ENCODE data around the gene PDE2A. TPM values are rescaled to one million over a fixed set of nuclear protein-coding genes. Genes with fewer than 3 reads are reported as not detected.
A peak's percentile ranks its signal among the peaks of the same experiment; 100 is the strongest.

PDE2A gene
- total RNA-seq, 1 donor: 0.36 TPM

GRCh38 chr11:72712841-72713240 is 38.6 kb upstream of the PDE2A start:
- Histone ChIP-seq H3K4me3 (ENCODE audit: insufficient read depth, low read length) (peak overlapping the region; percentile 55), H3K27ac (ENCODE audit: low read depth, low read length) (peak overlapping the region; percentile 17), H3K4me2 (ENCODE audit: insufficient read depth, low read length) (peak overlapping the region; percentile 75), H3K9me3 (ENCODE audit: low read depth, low read length) (no peaks in the 10 kb centered on the region), H2AFZ (ENCODE audit: low read length) (no peak overlapping the region), H3K27me3 (ENCODE audit: insufficient read depth, low read length) (no peaks in the 10 kb centered on the region), H4K20me1 (ENCODE audit: insufficient read depth, low read length) (peaks cover 48% of the 10 kb centered on the region), H3K36me3 (ENCODE audit: insufficient read depth, low read length) (peaks cover 33% of the 10 kb centered on the region), H3K79me2 (ENCODE audit: insufficient read depth, low read length) (peaks cover 50% of the 10 kb centered on the region), H3K4me1 (ENCODE audit: insufficient read depth, low read length) (peaks cover 7% of the 10 kb centered on the region)
- peak; percentile 59 for DNase-seq (ENCODE audit: insufficient read length, low spot score, missing footprints)
- no peak for TF ChIP-seq CTCF (IDR thresholded peaks at IDR 0.05; ENCODE audit: extremely low read depth, low read depth, low read length)

GRCh38 chr11:72712168-72712751 is 38.0 kb upstream of the PDE2A start:
- H3K79me2 ChIP-seq (ENCODE audit: insufficient read depth, low read length): peaks cover 44% of the 10 kb centered on the region
- peaks cover 49% of the 10 kb centered on the region for H4K20me1 ChIP-seq (ENCODE audit: insufficient read depth, low read length)
- peak overlapping the region; percentile 17 for H3K27ac ChIP-seq (ENCODE audit: low read depth, low read length)
- peak; percentile 92 for DNase-seq (ENCODE audit: insufficient read length, low spot score, missing footprints)
- H3K4me2 ChIP-seq (ENCODE audit: insufficient read depth, low read length): peak overlapping the region; percentile 75
- no peak overlapping the region for H2AFZ ChIP-seq (ENCODE audit: low read length)
- peaks cover 7% of the 10 kb centered on the region for H3K4me1 ChIP-seq (ENCODE audit: insufficient read depth, low read length)
- no peak for TF ChIP-seq CTCF (IDR thresholded peaks at IDR 0.05; ENCODE audit: extremely low read depth, low read depth, low read length)
- H3K9me3 ChIP-seq (ENCODE audit: low read depth, low read length): no peaks in the 10 kb centered on the region
- peaks cover 30% of the 10 kb centered on the region for H3K36me3 ChIP-seq (ENCODE audit: insufficient read depth, low read length)
- peak overlapping the region; percentile 55 for H3K4me3 ChIP-seq (ENCODE audit: insufficient read depth, low read length)
- no peaks in the 10 kb centered on the region for H3K27me3 ChIP-seq (ENCODE audit: insufficient read depth, low read length)

GRCh38 chr11:72711141-72711540 is 36.9 kb upstream of the PDE2A start:
- Histone ChIP-seq H4K20me1 (ENCODE audit: insufficient read depth, low read length) (peaks cover 45% of the 10 kb centered on the region), H3K4me2 (ENCODE audit: insufficient read depth, low read length) (no peak overlapping the region), H3K27ac (ENCODE audit: low read depth, low read length) (no peak overlapping the region), H2AFZ (ENCODE audit: low read length) (no peak overlapping the region), H3K4me3 (ENCODE audit: insufficient read depth, low read length) (no peak overlapping the region), H3K79me2 (ENCODE audit: insufficient read depth, low read length) (peaks cover 33% of the 10 kb centered on the region), H3K9me3 (ENCODE audit: low read depth, low read length) (no peaks in the 10 kb centered on the region), H3K27me3 (ENCODE audit: insufficient read depth, low read length) (no peaks in the 10 kb centered on the region), H3K36me3 (ENCODE audit: insufficient read depth, low read length) (peaks cover 29% of the 10 kb centered on the region), H3K4me1 (ENCODE audit: insufficient read depth, low read length) (peaks cover 7% of the 10 kb centered on the region)
- TF ChIP-seq CTCF (IDR thresholded peaks at IDR 0.05; ENCODE audit: extremely low read depth, low read depth, low read length): no peak
- DNase-seq (ENCODE audit: insufficient read length, low spot score, missing footprints): peak; percentile 57

GRCh38 chr11:72710278-72710677 is 36.1 kb upstream of the PDE2A start:
- no peaks in the 10 kb centered on the region for H3K9me3 ChIP-seq (ENCODE audit: low read depth, low read length)
- peaks cover 7% of the 10 kb centered on the region for H3K4me1 ChIP-seq (ENCODE audit: insufficient read depth, low read length)
- peaks cover 29% of the 10 kb centered on the region for H3K79me2 ChIP-seq (ENCODE audit: insufficient read depth, low read length)
- peaks cover 29% of the 10 kb centered on the region for H3K36me3 ChIP-seq (ENCODE audit: insufficient read depth, low read length)
- no peaks in the 10 kb centered on the region for H3K27me3 ChIP-seq (ENCODE audit: insufficient read depth, low read length)
- TF ChIP-seq CTCF (IDR thresholded peaks at IDR 0.05; ENCODE audit: extremely low read depth, low read depth, low read length): no peak
- no peak overlapping the region for H3K4me2 ChIP-seq (ENCODE audit: insufficient read depth, low read length)
- H2AFZ ChIP-seq (ENCODE audit: low read length): no peak overlapping the region
- no peak overlapping the region for H3K27ac ChIP-seq (ENCODE audit: low read depth, low read length)
- H3K4me3 ChIP-seq (ENCODE audit: insufficient read depth, low read length): no peak overlapping the region
- H4K20me1 ChIP-seq (ENCODE audit: insufficient read depth, low read length): peaks cover 43% of the 10 kb centered on the region
- peak; percentile 51 for DNase-seq (ENCODE audit: insufficient read length, low spot score, missing footprints)
